Stomach (tissue), 4 donors: ENCODE results near the gene METTL5.

Source experiments
- CTCF ChIP-seq, 7 experiments: fragments of 450-650 bp in 4 of 7; fragments of 200-600 bp in 3 of 7; sonication (generic) in 3 of 7; IDR thresholded peaks; one replicate each; pipeline ENCODE4 v1.5.1; 2016 to 2019; ENCODE audit warnings: antibody characterized with exemption in 7 of 7, control low read depth in 2 of 7, mild to moderate bottlenecking in 1 of 7
- EP300 ChIP-seq: sonication (generic); formaldehyde crosslinking; IDR thresholded peaks from one replicate; pipeline ENCODE4 v1.6.1; 2017; ENCODE audit warnings: antibody characterized with exemption
- POLR2A ChIP-seq, 4 donors: fragments of 450-650 bp; IDR thresholded peaks; one replicate each; pipeline ENCODE4 v1.6.1; 2016; ENCODE audit warnings: antibody characterized with exemption in 4 of 4, control low read depth in 2 of 4, mild to moderate bottlenecking in 1 of 4, moderate library complexity in 1 of 4
- POLR2AphosphoS5 ChIP-seq, 3 donors: sonication (generic); formaldehyde crosslinking; IDR thresholded peaks; one replicate each; pipeline ENCODE4 v1.6.1; 2016; ENCODE audit warnings: antibody characterized with exemption in 3 of 3

GRCh38 chr2:169828141-169828811 is 3.6 kb upstream of the METTL5 start:
- TF ChIP-seq POLR2A (IDR thresholded peaks at IDR 0.05) = no peak
- no peak for TF ChIP-seq CTCF (IDR thresholded peaks at IDR 0.05)
- peak in 1 of 3 donors; percentile 18 for TF ChIP-seq POLR2AphosphoS5 (IDR thresholded peaks at IDR 0.05)
- no peak for TF ChIP-seq EP300
